HG03378 (cell line): ENCODE data around the gene HGFAC.
"Not testable (repeated sequence)": the region's sequence is repeated elsewhere in the genome, so short reads cannot be mapped to it uniquely, and the experiment has no call there.

ENCODE experiments used
- ATAC-seq: cut with Tn5 transposase; IDR thresholded peaks from one replicate; pipeline ENCODE4 v1.9.1; 2021; ENCODE audit warnings: mild to moderate bottlenecking, moderate library complexity; ENCODE audit not compliant: unreplicated experiment

Gene HGFAC

GRCh38 chr4:3410401-3411135 lies 31.2 kb upstream of the HGFAC start:
- ATAC-seq, result no peak

GRCh38 chr4:3411190-3411589 lies 30.6 kb upstream of the HGFAC start:
- ATAC-seq, result not testable (repeated sequence)

GRCh38 chr4:3411676-3412075 lies 30.1 kb upstream of the HGFAC start:
- no peak for ATAC-seq

- no peak for ATAC-seq
Observed at GRCh38 chr4:3412257-3413020, 29.3 kb upstream of the HGFAC start.

- no peak for ATAC-seq
Observed at GRCh38 chr4:3413217-3413671, 28.5 kb upstream of the HGFAC start.

GRCh38 chr4:3413675-3414420 lies 27.9 kb upstream of the HGFAC start:
- ATAC-seq, result no peak

GRCh38 chr4:3414421-3415279 lies 27.1 kb upstream of the HGFAC start:
- ATAC-seq, result no peak

- ATAC-seq, result no peak
Observed at GRCh38 chr4:3415471-3416141, 26.2 kb upstream of the HGFAC start.

- ATAC-seq, result no peak
Observed at GRCh38 chr4:3416270-3416669, 25.5 kb upstream of the HGFAC start.

- ATAC-seq, result no peak
Observed at GRCh38 chr4:3416821-3417221, 24.9 kb upstream of the HGFAC start.

- ATAC-seq, result no peak
Observed at GRCh38 chr4:3417448-3417847, 24.3 kb upstream of the HGFAC start.

GRCh38 chr4:3418029-3418762 lies 23.6 kb upstream of the HGFAC start:
- no peak for ATAC-seq

GRCh38 chr4:3419836-3420605 lies 21.7 kb upstream of the HGFAC start:
- ATAC-seq, result no peak

- no peak for ATAC-seq
Observed at GRCh38 chr4:3420606-3420955, 21.2 kb upstream of the HGFAC start.

- no peak for ATAC-seq
Observed at GRCh38 chr4:3420956-3421355, 20.8 kb upstream of the HGFAC start.

- ATAC-seq, result no peak
Observed at GRCh38 chr4:3421470-3421869, 20.3 kb upstream of the HGFAC start.

- ATAC-seq, result no peak
Observed at GRCh38 chr4:3422241-3422801, 19.4 kb upstream of the HGFAC start.

GRCh38 chr4:3422808-3423297 lies 18.9 kb upstream of the HGFAC start:
- no peak for ATAC-seq
